HG02981 (cell line): ENCODE results near the gene DOK5.
"Not testable (repeated sequence)": the region's sequence is repeated elsewhere in the genome, so short reads cannot be mapped to it uniquely, and the experiment has no call there.

Experiments used
- ATAC-seq: cut with Tn5 transposase; IDR thresholded peaks from one replicate; pipeline ENCODE4 v1.9.1; 2021; ENCODE audit warnings: mild to moderate bottlenecking, moderate library complexity; ENCODE audit not compliant: unreplicated experiment

The DOK5 gene

GRCh38 chr20:54475334-54476168 lies at the start of gene DOK5:
DOK5 (plus strand) TSS chr20:54475593; CDS start chr20:54475947, 354 bp downstream.
- no peak for ATAC-seq

GRCh38 chr20:54429364-54429763 lies 46.0 kb upstream of the DOK5 start:
- no peak for ATAC-seq

- ATAC-seq: no peak
Measured at GRCh38 chr20:54431156-54431944, 44.0 kb upstream of the DOK5 start.

GRCh38 chr20:54432966-54433365 lies 42.4 kb upstream of the DOK5 start:
- ATAC-seq: no peak

GRCh38 chr20:54433636-54434035 lies 41.8 kb upstream of the DOK5 start:
- no peak for ATAC-seq

GRCh38 chr20:54434196-54434595 lies 41.2 kb upstream of the DOK5 start:
- ATAC-seq: no peak

- no peak for ATAC-seq
Measured at GRCh38 chr20:54435015-54435414, 40.4 kb upstream of the DOK5 start.

- not testable (repeated sequence) for ATAC-seq
Measured at GRCh38 chr20:54436410-54436809, 39.0 kb upstream of the DOK5 start.

- ATAC-seq: no peak
Measured at GRCh38 chr20:54438166-54438565, 37.2 kb upstream of the DOK5 start.

- no peak for ATAC-seq
Measured at GRCh38 chr20:54450207-54450606, 25.2 kb upstream of the DOK5 start.

- no peak for ATAC-seq
Measured at GRCh38 chr20:54451171-54451570, 24.2 kb upstream of the DOK5 start.

GRCh38 chr20:54452277-54452676 lies 23.1 kb upstream of the DOK5 start:
- no peak for ATAC-seq

GRCh38 chr20:54454982-54455381 lies 20.4 kb upstream of the DOK5 start:
- no peak for ATAC-seq

GRCh38 chr20:54456423-54456822 lies 19.0 kb upstream of the DOK5 start:
- no peak for ATAC-seq

GRCh38 chr20:54456961-54457360 lies 18.4 kb upstream of the DOK5 start:
- no peak for ATAC-seq

GRCh38 chr20:54458219-54458618 lies 17.2 kb upstream of the DOK5 start:
- no peak for ATAC-seq

GRCh38 chr20:54459279-54459678 lies 16.1 kb upstream of the DOK5 start:
- ATAC-seq: no peak

GRCh38 chr20:54464003-54464402 lies 11.4 kb upstream of the DOK5 start:
- no peak for ATAC-seq

GRCh38 chr20:54466127-54466526 lies 9.3 kb upstream of the DOK5 start:
- no peak for ATAC-seq

GRCh38 chr20:54467622-54468021 lies 7.8 kb upstream of the DOK5 start:
- ATAC-seq: no peak

GRCh38 chr20:54468082-54468481 lies 7.3 kb upstream of the DOK5 start:
- no peak for ATAC-seq

- no peak for ATAC-seq
Measured at GRCh38 chr20:54469293-54469692, 6.1 kb upstream of the DOK5 start.
